RWPE2 (cell line): ENCODE measurements around the gene TNN.

ENCODE experiments used
- ATAC-seq: fragments of 200-7000 bp; cut with Tn5 transposase; 3 replicates; pipeline ENCODE4 v1.9.1; 2021; ENCODE audit warnings: low read depth
- DNase-seq: peaks from one replicate; pipeline ENCODE4 v3.0.0-alpha.2; 2020; ENCODE audit warnings: low spot score
- H3K27ac ChIP-seq: fragments of 450-650 bp; 2 replicates; pipeline ENCODE4 v1.5.1; 2017; ENCODE audit warnings: mild to moderate bottlenecking; ENCODE audit not compliant: poor library complexity, severe bottlenecking
- H3K27me3 ChIP-seq: fragments of 250-450 bp; sonication (Bioruptor Pico); 2 replicates; pipeline ENCODE4 v1.5.1; 2021; ENCODE audit warnings: mild to moderate bottlenecking, moderate library complexity; ENCODE audit not compliant: insufficient read depth, poor library complexity, severe bottlenecking
- H3K36me3 ChIP-seq: fragments of 250-450 bp; sonication (Bioruptor Pico); 2 replicates; pipeline ENCODE4 v1.5.1; 2020; ENCODE audit warnings: low read depth, mild to moderate bottlenecking, moderate library complexity
- H3K4me1 ChIP-seq: fragments of 250-450 bp; sonication (Bioruptor Pico); 2 replicates; pipeline ENCODE4 v1.5.1; 2021; ENCODE audit warnings: mild to moderate bottlenecking, moderate library complexity; ENCODE audit not compliant: insufficient read depth, poor library complexity, severe bottlenecking
- H3K4me3 ChIP-seq: fragments of 250-450 bp; sonication (Bioruptor Pico); 2 replicates; pipeline ENCODE4 v1.5.1; 2021; ENCODE audit warnings: mild to moderate bottlenecking, moderate library complexity; ENCODE audit not compliant: severe bottlenecking
- H3K9me3 ChIP-seq: fragments of 250-450 bp; sonication (Bioruptor Pico); 2 replicates; pipeline ENCODE4 v1.5.1; 2021; ENCODE audit warnings: mild to moderate bottlenecking, moderate library complexity; ENCODE audit not compliant: severe bottlenecking
- CTCF ChIP-seq: fragments of 450-650 bp; IDR thresholded peaks from one replicate; pipeline ENCODE4 v1.5.1; 2017; ENCODE audit warnings: mild to moderate bottlenecking, moderate library complexity; ENCODE audit not compliant: poor library complexity, severe bottlenecking

TNN gene

GRCh38 chr1:175155936-175156335 is 88.3 kb downstream of the TNN start:
- DNase-seq: no peak
- Histone ChIP-seq H3K27ac (no peak overlapping the region), H3K27me3 (peaks cover 24% of the 10 kb centered on the region), H3K4me1 (no peaks in the 10 kb centered on the region), H3K4me3 (no peak overlapping the region), H3K36me3 (peaks cover 15% of the 10 kb centered on the region; the same call in 1 of the 2 replicates), H3K9me3 (no peaks in the 10 kb centered on the region)
- ATAC-seq: no peak
- TF ChIP-seq CTCF: no peak

DNA sequence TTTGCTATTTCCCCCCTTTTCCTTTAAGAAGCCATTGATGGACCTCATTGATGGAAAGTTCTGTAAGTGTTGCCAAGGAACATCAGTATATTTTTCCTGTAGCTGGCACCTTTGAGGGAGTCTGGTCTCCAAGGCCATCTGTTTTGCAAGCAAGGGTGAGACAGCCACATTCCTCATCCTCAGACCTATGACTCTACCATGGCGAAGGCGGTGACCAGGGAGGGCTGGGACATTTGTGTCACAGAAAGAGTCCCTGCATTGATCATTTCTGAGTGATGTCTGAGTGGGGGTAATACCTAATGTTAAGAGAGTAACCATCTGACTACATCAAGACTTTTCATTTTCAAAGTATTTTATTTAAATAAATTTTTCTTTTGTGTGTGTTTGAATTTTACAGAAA is 89.6 kb downstream of the TNN start:
- Histone ChIP-seq H3K4me3 (no peak overlapping the region), H3K4me1 (no peaks in the 10 kb centered on the region), H3K36me3 (peaks cover 23% of the 10 kb centered on the region; the same call in 1 of the 2 replicates), H3K9me3 (no peaks in the 10 kb centered on the region), H3K27me3 (peaks cover 19% of the 10 kb centered on the region), H3K27ac (no peak overlapping the region)
- no peak for ATAC-seq
- no peak for TF ChIP-seq CTCF
- DNase-seq: no peak

- Histone ChIP-seq H3K27ac (no peak overlapping the region), H3K9me3 (no peaks in the 10 kb centered on the region), H3K36me3 (peaks cover 31% of the 10 kb centered on the region), H3K4me1 (no peaks in the 10 kb centered on the region), H3K27me3 (peaks cover 10% of the 10 kb centered on the region), H3K4me3 (no peak overlapping the region)
- no peak for TF ChIP-seq CTCF
- no peak for DNase-seq
- ATAC-seq: peak; percentile 34; the same call in 1 of the 3 replicates
Observed at GRCh38 chr1:175158170-175158591, 90.5 kb downstream of the TNN start.

DNA sequence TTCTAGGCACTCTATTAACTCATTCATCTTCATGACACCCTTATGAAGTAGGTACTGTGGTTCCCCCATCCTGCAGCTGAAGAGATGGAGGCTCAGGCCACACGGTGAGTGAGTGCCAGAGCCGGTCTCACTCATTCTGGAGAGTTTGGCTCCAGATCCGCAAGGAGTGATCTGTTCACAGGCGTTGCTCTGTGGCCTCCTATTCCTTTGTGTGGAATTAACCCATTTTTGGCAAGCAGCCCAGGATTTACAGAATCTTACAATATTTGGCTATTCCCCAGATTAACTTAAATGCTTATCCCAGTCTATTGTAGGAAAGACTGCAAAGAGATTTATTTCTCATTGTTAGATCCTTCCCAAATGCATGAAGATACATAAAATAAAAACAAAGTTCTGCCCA is 95.3 kb downstream of the TNN start:
- no peak for ATAC-seq

More for the DNA sequence above, 95.3 kb downstream of the TNN start:
- Histone ChIP-seq H3K9me3 (no peaks in the 10 kb centered on the region), H3K27ac (no peak overlapping the region), H3K4me3 (no peak overlapping the region), H3K36me3 (peaks cover 71% of the 10 kb centered on the region), H3K27me3 (no peaks in the 10 kb centered on the region), H3K4me1 (no peaks in the 10 kb centered on the region)
- DNase-seq: no peak
- TF ChIP-seq CTCF: no peak
